SW480 (cell line): ENCODE results near the gene C6orf141.
"Not testable (repeated sequence)": the region's sequence is repeated elsewhere in the genome, so short reads cannot be mapped to it uniquely, and the experiment has no call there.

Source experiments
- DNase-seq: peaks from one replicate; pipeline ENCODE4 v3.0.0-alpha.2; 2016; ENCODE audit warnings: low spot score

Gene C6orf141

DNA sequence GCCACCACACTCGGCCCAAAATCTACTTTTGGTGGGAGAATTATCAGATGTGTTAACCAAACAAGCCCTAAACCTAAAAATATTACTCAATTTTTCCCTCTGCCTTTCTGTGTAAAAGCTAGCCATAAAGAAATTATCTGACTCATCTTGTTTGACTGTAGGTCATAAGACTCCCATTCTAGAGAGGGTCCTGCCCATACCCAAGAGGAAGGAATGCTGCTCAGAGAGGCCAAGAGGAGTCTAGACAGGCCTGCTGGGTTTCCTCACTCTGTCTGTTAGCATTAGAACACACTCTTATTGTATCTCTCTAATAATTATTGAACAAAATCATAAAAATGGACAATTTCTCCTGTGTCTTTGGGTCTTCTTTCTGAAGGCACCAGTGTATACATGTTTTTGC, 26.1 kb downstream of the C6orf141 start:
- no peak for DNase-seq

DNA sequence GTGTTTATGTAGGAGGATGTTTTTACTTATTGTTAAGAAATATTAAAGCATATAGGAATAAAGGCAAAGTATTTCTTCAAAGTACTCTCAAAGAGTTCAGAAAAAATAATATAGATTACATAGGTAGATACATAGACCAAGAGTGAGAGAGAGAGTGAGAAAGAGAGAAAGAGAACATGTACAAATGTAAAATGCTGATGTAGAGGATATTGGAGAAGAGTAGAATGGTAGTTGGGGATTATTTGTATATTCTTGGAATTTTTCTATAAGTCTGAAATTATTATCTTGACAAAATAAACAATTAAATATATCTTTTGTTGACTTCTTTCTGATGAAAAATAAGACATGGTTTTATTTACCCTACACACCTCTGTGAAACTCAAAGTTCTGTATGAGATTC, 29.2 kb downstream of the C6orf141 start:
- no peak for DNase-seq

DNA sequence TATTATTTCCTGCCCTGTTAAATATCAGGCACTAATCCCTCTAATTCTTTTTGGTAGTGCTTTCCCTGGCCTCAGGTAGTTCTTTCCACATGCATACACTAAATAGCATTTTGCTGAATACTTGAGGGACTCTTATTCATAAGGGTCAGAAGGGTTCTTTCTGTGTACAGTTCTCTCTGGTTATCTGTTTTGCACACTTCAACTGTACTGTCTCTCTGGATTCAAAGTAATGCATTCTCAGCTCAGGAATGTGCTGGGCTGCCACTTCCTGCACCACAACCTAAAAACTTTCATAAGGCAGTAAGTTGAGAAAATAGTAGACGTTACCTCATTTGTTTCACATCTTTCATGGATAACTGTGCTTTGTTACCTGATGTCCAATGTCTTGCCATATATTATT, 32.1 kb downstream of the C6orf141 start:
- no peak for DNase-seq

GRCh38 chr6:49587262-49587661, 36.8 kb downstream of the C6orf141 start:
- not testable (repeated sequence) for DNase-seq
